Stimulated activated CD4-positive, alpha-beta T cell treated with anti-CD3 and anti-CD28 coated beads, Interleukin-15, amount 100 ng/mL, for 24 hours (primary cell): Measurements from ENCODE around the gene ZNF697.
"Not testable (repeated sequence)": the region's sequence is repeated elsewhere in the genome, so short reads cannot be mapped to it uniquely, and the experiment has no call there.

ENCODE experiments used
- DNase-seq: peaks from one replicate; pipeline ENCODE4 v3.0.0-alpha.2; 2020

ZNF697 gene

GRCh38 chr1:119647734-119648619 lies at the start of gene ZNF697:
TSS of gene ZNF697 (minus strand) at chr1:119648266. CDS start at chr1:119626100, 22,166 bp downstream.
- DNase-seq: peak; percentile 80

GRCh38 chr1:119697598-119697997 lies 49.5 kb upstream of the ZNF697 start:
- no peak for DNase-seq

GRCh38 chr1:119696863-119697262 lies 48.8 kb upstream of the ZNF697 start:
- not testable (repeated sequence) for DNase-seq

- no peak for DNase-seq
Measured at GRCh38 chr1:119689511-119689910, 41.4 kb upstream of the ZNF697 start.

- DNase-seq: no peak
Measured at GRCh38 chr1:119688810-119689209, 40.7 kb upstream of the ZNF697 start.

GRCh38 chr1:119687434-119688079 lies 39.5 kb upstream of the ZNF697 start:
- DNase-seq: no peak

GRCh38 chr1:119686661-119687060 lies 38.6 kb upstream of the ZNF697 start:
- no peak for DNase-seq

GRCh38 chr1:119683893-119684292 lies 35.8 kb upstream of the ZNF697 start:
- no peak for DNase-seq

GRCh38 chr1:119682141-119682540 lies 34.1 kb upstream of the ZNF697 start:
- no peak for DNase-seq

- DNase-seq: no peak
Measured at GRCh38 chr1:119681560-119681959, 33.5 kb upstream of the ZNF697 start.

- DNase-seq: no peak
Measured at GRCh38 chr1:119680723-119681122, 32.7 kb upstream of the ZNF697 start.

GRCh38 chr1:119680193-119680592 lies 32.1 kb upstream of the ZNF697 start:
- DNase-seq: no peak

- no peak for DNase-seq
Measured at GRCh38 chr1:119679223-119679622, 31.2 kb upstream of the ZNF697 start.

- DNase-seq: no peak
Measured at GRCh38 chr1:119676571-119677206, 28.6 kb upstream of the ZNF697 start.

- DNase-seq: peak; percentile 82
Measured at GRCh38 chr1:119675349-119676345, 27.6 kb upstream of the ZNF697 start.

- DNase-seq: peak; percentile 50
Measured at GRCh38 chr1:119674835-119675289, 26.8 kb upstream of the ZNF697 start.

- DNase-seq: no peak
Measured at GRCh38 chr1:119674111-119674526, 26.1 kb upstream of the ZNF697 start.

GRCh38 chr1:119673171-119673940 lies 25.3 kb upstream of the ZNF697 start:
- DNase-seq: no peak

- no peak for DNase-seq
Measured at GRCh38 chr1:119670898-119671297, 22.8 kb upstream of the ZNF697 start.

GRCh38 chr1:119667173-119667572 lies 19.1 kb upstream of the ZNF697 start:
- DNase-seq: no peak

- DNase-seq: no peak
Measured at GRCh38 chr1:119664067-119664466, 16.0 kb upstream of the ZNF697 start.
